GM18868 (cell line): Measurements from ENCODE around the gene PRKX.
"Not testable (repeated sequence)": the region's sequence is repeated elsewhere in the genome, so short reads cannot be mapped to it uniquely, and the experiment has no call there.

ENCODE experiments used
- ATAC-seq: cut with Tn5 transposase; IDR thresholded peaks from one replicate; pipeline ENCODE4 v1.9.1; 2021; ENCODE audit warnings: mild to moderate bottlenecking, moderate library complexity; ENCODE audit not compliant: unreplicated experiment

PRKX gene

GRCh38 chrX:3713225-3713936 is at the start of gene PRKX:
Gene PRKX, minus strand, starts transcription at chrX:3713649. Its CDS starts 396 bp downstream, at chrX:3713253.
- ATAC-seq, result peak; percentile 82

DNA sequence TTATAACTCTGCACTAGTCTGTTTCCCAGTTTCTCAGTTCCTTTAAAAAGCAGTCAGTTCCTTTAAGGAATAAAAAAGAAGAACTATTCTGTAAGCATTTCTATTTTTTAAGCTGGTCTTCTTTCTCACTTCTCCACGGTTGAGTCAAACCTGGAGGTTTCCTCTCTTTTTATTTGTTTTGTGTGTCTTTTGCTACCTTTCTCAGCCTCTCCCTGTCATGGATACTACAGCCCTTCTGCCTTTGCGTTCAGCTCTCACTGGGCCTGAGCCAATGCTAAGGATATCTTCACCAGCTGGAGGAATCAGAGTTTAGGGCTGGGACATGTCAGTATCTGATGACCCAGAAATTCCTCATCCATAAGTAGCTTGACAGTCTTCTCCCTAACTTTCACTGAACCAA is 49.7 kb upstream of the PRKX start:
- ATAC-seq, result peak; percentile 92

- no peak for ATAC-seq
Observed at GRCh38 chrX:3757510-3758025, 44.1 kb upstream of the PRKX start.

GRCh38 chrX:3748052-3748559 is 34.7 kb upstream of the PRKX start:
- ATAC-seq, result no peak

DNA sequence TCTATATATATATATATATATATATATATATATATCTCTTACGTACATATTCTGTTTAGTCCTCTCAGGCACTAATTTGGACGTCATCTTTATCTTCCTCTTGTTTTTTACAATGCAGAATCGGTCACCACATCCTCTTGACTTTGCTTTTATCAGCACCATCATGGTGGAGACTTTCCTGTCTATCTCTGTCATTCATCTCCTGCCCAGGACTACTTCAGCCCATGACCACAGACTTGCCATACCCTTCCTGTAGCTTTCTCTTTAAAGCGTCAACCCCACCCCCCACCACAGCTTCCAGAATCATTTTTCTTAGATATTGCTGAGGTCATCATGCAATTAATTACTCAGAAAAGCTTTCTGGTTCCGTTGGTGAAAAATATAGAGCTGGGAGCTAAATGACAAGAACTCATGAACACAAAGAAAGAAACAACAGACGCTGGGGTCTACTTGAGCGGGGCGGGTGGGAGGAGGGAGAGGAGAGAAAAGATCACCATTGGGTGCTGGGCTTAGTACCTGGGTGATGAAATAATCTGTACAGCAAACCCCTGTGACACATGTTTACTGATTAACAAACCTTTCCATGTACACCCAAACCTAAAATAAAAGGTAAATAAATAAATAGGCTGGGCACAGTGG is 30.5 kb upstream of the PRKX start:
- ATAC-seq, result peak; percentile 73

GRCh38 chrX:3740946-3741345 is 27.5 kb upstream of the PRKX start:
- ATAC-seq, result not testable (repeated sequence)

DNA sequence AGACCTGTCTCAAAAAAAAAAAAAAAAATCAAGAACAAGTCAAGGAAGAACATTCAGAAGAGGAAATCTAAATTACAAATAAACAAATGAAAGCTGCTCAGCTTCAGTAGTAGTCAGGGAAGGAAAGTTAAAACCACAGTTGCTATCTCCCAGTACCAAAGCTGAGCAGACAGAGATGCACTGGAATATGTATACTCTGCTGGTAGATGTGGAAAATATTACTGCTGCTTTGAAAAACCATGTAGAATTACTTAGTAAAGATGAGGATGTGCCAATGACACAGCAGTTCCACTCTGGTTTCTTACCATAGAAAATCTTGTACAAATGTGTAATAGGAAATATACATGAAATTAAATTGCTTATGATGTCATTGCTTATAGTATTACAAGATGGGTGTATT is 25.1 kb upstream of the PRKX start:
- ATAC-seq, result no peak

- ATAC-seq, result not testable (repeated sequence)
Observed at GRCh38 chrX:3736536-3736935, 23.1 kb upstream of the PRKX start.

GRCh38 chrX:3735891-3736290 is 22.4 kb upstream of the PRKX start:
- ATAC-seq, result not testable (repeated sequence)

GRCh38 chrX:3734456-3734855 is 21.0 kb upstream of the PRKX start:
- not testable (repeated sequence) for ATAC-seq

DNA sequence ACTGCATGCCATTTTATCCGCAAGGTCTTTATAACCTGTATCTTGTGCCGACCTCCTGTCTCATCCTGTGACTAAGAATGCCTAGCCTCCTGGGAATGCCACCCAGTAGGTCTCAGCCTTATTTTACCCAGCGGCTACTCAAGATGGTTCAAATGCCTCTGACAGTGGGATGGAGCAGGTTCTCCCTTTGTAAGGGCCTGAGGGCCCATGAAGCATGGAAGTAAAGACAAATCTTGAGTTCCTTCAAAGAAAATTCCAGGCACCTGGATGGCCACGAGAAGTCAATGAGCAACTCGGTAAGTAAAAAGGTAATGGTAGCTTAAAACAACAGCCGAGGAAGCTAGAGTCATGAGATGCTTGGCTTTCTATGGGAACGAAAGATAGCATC is 19.6 kb upstream of the PRKX start:
- ATAC-seq, result no peak

GRCh38 chrX:3732326-3733042 is 19.0 kb upstream of the PRKX start:
- not testable (repeated sequence) for ATAC-seq

DNA sequence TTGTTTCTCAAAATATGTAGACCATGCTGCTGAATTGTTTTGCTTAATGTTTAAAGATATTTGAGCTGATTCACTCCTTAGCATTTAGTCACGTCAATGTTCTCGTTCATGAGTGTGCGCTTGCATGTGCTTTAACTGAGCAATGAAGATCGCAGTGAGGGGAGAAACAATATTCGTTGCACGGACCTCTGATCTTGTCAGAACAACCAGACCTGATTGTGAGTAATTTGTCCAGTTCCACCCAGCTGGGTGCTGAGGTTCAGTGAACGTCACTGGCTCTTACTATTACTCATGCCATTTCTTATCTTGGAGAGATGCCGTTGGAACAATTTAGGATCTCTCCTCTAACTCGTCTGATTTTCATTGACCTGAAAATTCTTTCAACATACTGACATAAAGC is 15.0 kb upstream of the PRKX start:
- no peak for ATAC-seq

GRCh38 chrX:3723460-3723859 is 10.0 kb upstream of the PRKX start:
- not testable (repeated sequence) for ATAC-seq

GRCh38 chrX:3717742-3718420 is 4.4 kb upstream of the PRKX start:
- ATAC-seq, result no peak

- ATAC-seq, result no peak
Observed at GRCh38 chrX:3715921-3716320, 2.5 kb upstream of the PRKX start.

DNA sequence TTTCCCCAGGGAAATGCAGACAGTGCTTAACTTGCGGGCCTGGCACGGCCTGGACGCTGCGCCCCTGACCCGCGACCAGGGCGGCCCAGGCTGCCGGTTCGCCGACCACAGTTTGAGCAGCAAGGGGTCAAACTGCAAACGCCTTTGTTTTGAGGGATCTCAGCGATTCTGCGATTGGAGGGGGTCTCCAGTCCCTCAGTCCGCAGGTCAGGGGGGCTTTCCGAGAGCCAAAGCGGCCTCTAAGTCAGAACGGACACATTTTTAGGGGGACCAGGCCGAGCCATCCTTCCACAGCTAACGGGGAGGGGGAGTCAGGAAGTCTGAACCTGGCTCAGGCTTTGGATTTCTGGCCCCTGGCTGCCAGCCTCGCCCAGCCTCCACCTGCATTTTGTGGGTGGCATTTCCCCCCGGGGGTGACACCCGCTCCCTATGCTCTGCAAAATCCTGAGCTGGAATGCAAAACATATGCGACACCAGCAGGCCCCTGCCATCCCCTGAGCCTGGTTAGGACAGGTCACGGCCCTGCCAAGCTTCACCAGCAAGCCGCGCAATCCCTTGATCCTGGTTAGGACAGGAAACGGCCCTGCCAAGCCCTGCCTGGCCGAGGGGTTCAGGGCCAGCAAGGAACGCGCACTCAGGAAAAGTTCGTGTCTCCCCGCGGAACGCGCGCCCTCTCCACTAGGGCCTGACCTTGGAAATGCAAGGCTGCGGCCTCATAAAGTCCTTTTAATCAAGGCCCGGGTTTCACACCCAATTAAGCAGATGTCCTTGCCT is 1.4 kb upstream of the PRKX start:
- not testable (repeated sequence) for ATAC-seq

DNA sequence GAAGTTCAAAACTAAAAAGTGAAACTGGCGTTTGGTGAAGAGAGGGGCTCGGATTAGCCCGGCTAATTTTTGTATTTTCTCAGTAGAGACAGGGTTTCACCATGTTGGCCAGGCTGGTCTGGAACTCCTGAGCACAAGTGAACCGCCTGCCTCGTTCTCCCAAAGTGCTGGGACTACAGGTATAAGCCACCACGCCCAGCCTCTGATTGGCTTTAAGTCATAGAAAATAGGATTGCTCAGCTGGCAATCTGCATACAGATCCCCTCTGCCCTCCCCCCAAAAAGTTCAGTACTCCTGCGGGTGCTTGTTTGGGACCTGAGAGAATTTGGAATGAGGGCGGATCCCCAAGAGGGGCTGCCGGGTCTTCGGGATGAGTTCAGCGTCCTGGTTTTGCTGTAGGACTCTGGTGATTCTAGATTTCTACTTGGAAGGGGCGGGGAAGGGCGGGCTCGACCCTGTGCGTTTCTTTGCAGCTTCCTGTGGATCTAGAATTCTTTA is 537 bp upstream of the PRKX start:
- no peak for ATAC-seq

DNA sequence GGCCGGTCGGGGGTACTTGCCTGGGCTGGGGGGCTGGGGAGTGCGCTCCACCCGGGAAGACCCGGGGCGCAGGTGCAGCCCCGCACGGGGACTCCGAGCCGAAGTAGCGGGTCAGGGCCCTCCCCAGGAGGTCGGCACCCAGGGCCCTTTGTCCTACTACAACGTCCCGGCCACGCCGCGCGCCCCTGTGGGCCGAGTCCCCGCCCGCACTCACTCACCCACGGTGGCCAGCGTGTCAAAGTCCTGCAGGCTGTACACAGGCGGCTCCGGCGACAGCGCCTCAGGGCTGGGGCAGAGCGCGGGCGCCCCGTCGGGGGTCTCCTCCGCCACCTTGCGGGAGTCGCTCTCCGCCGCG is 602 bp downstream of the PRKX start:
- ATAC-seq, result peak; percentile 18
